HT-29 (cell line): ENCODE data around the gene TSPOAP1. TPM values are rescaled to one million over a fixed set of nuclear protein-coding genes. Genes with fewer than 3 reads are reported as not detected.
"Not testable (repeated sequence)": the region's sequence is repeated elsewhere in the genome, so short reads cannot be mapped to it uniquely, and the experiment has no call there.

Source experiments
- DNase-seq: peaks from one replicate; pipeline ENCODE4 v3.0.0-alpha.2; 2015; ENCODE audit warnings: low spot score
- total RNA-seq: library from RNA; depleted of rRNA; stranded (reverse); fragments of >200 nt; shearing (Covaris generic); gene quantifications from 2 replicates; pipeline ENCODE4 v1.2.3, GENCODE V29; 2014

TSPOAP1 gene
- total RNA-seq, 1 experiment from 2014 or later, result 2.4 TPM

DNA sequence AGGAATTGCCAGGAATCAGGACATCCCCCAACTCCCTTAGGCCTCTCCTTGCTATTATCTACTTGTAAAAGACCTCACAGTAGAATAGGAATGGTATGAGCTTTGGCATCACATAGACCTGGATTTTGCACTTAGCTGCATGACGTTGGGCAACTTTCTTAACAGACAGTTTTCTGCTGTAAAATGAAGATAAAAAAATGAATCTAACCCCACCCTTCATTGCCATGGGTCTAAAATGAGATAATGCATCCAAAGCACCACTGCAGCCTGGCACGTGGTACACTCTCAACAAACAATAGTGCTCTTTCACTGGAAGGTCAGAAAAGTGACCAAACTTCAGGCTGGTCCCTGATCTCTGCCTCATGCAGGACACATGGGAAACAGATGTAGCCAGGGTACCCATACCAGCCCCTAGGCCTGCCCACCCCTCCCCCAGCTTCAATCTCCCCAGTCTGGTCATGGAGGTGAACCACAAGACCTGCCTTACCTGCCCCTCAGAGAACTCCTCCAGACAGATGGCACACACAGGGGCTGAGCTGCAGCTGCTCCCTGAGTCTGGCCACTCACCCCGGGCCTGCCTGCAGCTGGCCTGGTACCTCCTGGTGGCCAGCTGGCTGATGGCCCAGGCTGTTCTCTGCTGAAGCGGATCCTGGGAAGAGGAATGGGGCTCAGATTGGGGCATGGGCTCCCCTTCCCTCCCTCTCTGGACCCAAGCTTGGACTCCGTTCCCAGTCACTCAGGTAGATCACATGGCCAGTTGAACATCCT, 31.9 kb upstream of the TSPOAP1 start:
- no peak for DNase-seq

DNA sequence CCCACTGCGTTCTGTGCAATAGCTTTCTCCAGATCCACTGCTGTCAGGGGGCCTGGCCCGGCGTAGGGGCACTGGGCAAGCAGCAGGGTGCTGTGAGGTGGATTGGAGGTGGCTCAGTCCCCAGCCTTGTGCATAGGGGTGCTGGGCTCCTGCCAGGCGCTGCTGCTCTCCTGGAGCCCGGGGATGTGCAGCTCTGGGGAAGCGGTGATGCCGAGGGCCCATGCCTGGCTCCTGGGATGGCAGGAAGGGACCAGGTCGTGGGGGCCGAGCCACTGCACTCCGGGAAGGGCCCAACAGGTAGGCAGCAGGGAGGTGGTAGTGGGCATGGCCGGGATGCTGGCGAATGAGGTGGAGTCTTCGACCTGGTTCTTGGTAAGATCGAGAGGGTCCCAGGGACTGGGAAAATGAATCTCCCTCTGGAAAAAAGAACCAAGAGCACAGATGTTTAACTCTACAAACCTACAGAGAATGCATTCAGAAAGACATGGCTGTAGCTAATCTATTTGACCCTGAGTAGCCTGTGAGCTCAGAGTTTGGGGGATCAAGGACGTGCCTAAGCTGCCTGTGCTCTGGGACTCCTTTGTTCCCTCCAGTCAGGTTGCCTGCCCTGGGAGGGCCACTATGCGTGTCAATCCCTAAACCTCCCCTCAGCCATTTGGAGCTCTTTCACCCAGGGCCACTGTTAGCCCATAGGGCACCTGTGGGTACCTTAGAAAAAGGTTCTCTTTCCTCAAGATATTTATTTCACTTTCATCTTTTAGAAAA, 30.0 kb upstream of the TSPOAP1 start:
- DNase-seq, result no peak

DNA sequence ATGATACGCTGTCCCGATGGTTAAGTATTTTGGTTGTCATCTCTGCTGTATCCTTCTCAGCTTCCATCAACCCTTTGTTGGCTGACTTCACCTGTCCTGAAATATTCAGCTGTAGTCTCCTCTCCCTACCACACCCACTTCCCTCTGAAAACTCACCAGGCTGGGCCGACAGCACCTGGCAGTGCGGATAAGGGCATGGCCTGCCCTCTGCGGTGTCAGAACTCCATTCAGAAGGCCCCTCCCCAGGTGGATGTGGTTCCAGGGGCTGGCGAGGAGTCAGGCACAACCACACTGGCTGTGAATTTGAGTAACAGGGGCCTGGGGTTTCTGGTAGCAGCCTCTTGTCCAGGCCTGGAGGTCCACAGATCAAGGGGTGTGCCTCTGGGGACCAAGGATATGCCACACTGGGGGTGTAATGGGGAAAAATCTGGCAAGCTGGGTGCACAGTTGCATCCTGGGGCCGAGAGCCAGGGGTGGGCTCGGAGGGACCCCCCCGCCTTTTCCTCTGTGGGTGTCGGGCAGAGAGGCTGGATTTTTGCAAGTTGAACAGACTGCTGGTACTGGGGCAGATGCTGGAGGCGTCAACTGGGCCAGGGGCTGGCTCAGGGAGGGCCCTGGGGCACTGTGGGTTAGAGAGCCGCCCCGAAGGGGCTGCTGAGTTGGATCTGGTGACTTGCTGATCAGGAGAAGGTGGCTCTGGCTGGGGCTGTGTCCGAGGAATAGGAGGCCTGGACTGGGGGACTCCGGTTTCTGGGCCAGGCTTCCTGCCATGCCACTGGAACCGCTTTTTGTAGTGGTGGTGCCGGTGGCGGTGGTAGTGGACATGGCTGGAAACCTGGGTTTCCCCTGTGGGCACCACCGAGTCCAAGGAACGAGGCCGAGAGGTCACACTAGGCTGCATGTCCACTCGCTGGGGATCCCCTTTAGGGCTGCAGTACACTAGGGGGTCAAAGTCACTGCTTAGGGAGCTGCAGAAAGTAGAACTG, 29.0 kb upstream of the TSPOAP1 start:
- no peak for DNase-seq

DNA sequence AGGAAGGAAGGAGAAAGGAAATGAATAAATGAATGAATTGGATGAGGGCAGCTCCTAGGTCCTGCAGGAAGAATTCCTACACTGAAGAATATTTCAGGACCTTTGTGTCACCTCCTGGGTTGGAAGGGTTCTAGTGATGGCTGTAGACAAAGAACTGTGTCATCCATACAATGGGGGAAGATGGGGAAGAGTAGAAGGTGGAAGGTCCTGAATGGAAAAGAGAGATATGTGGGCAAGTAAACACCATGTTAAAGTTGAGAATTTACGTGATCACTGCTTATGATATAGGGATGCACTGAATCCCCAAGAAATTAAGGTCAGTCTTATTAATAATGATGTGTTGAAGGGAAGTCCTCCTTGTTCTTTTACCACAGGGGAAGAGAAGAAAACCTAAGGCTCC, 27.6 kb upstream of the TSPOAP1 start:
- no peak for DNase-seq

- no peak for DNase-seq
Observed at GRCh38 chr17:58354541-58355216, 26.1 kb upstream of the TSPOAP1 start.

DNA sequence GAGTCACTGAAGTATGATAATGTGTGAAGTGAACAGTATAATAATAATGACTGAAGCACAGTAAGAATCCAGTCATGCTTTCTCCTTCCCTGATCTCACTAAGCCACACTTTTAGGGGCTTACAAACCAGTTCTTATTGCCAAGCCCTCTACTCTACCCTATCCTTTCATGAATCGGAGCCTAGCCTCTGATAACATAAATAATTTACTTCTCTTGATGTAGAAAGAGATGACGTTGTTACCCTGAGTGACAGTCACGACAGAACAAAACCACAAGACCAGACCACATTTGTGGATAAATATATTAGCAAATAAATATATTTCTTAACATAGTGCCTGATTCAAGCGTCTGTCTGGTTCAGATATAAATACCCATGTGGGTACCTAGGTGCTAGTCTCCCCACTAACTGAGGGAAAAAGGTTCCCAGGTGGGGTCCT, 24.8 kb upstream of the TSPOAP1 start:
- DNase-seq, result no peak

- DNase-seq, result peak; percentile 67
Observed at GRCh38 chr17:58352596-58353388, 24.2 kb upstream of the TSPOAP1 start.

GRCh38 chr17:58351831-58352595, 23.4 kb upstream of the TSPOAP1 start, which contains the start of gene SUPT4H1:
Gene SUPT4H1, minus strand, starts transcription at chr17:58352201. Its CDS starts 66 bp downstream, at chr17:58352135.
- DNase-seq, result peak; percentile 95

- no peak for DNase-seq
Observed at GRCh38 chr17:58351182-58351581, 22.6 kb upstream of the TSPOAP1 start.

DNA sequence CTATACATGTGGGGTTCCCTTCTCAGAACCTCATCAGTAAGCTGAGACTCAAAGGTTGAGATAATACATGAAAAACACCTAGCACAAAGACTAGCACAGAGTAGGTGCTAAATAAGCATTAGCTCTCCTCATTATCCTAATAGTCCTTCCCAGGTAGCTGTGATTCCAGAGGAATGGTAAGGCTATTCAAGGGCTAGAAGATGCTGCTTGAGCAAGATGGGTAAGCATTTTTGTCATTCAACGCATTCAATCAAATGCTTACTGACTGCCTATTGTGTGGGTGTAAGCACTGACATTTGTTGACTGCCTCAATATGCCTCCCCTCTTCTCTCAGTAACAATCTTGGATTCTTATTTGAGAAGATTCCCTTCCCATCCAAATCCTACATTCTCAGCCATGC, 19.4 kb upstream of the TSPOAP1 start:
- no peak for DNase-seq

- DNase-seq, result no peak
Observed at GRCh38 chr17:58345500-58345899, 16.9 kb upstream of the TSPOAP1 start.

GRCh38 chr17:58344791-58345157, 16.2 kb upstream of the TSPOAP1 start:
- no peak for DNase-seq

GRCh38 chr17:58344047-58344790, 15.6 kb upstream of the TSPOAP1 start:
- DNase-seq, result no peak

DNA sequence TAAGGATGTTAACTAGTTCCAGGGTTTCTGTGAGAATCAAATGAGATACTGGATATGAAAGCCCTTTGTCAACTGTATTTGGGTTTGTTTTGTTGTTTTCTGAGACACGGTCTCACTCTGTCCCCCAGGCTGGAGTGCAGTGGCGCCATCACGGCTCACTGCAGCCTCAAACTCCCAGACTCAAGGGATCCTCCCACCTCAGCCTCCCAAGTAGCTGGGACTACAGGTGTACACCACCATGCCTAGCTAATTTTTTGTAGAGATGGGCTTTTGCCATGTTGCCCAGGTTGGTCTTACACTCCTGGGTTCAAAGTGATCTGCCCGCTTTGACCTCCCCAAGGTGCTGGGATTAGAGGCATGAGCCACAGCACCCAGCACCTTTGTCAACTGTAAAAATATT, 14.5 kb upstream of the TSPOAP1 start:
- no peak for DNase-seq

- no peak for DNase-seq
Observed at GRCh38 chr17:58341861-58342475, 13.4 kb upstream of the TSPOAP1 start.

DNA sequence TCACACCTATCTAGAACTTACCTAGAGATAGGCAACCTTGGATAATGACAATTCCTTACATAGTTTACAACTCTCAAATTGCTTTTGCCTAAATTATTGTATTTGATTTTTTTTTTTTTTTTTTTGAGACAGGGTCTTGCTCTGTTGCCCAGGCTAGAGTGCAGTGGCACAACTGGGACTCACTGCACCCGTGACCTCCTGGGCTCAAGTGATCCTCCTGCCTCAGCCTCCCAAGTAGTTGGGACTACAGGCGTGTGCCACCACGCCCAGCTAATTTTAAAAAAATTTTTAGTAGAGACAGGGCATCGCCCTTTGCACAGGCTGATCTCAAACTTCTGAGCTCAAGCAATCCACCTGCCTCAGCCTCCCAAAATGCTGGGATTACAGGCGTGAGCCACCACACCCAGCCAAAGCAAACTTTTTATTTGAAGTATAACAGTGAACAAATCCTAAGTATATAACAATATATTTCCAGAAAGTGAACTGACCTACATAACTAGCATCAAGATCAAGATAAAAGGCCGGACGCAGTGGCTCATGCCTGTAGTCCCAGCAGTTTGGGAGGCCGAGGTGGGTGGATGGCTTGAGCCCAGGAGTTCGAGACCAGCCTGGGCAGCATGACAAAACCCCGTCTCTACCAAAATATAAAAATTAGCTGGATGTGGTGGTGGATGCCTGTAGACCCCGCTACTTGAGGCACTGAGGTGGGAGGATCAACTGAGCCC, 12.7 kb upstream of the TSPOAP1 start:
- DNase-seq, result not testable (repeated sequence)

- DNase-seq, result no peak
Observed at GRCh38 chr17:58340405-58340876, 11.8 kb upstream of the TSPOAP1 start.
